Esophagus squamous epithelium (tissue), 4 donors: ENCODE measurements around the gene GJA9.
A peak's percentile ranks its signal among the peaks of the same experiment; 100 is the strongest.

Source experiments
- POLR2A ChIP-seq, 4 donors: fragments of 450-650 bp; IDR thresholded peaks; one replicate each; pipeline ENCODE4 v1.6.1; 2017; ENCODE audit warnings: antibody characterized with exemption in 4 of 4, mild to moderate bottlenecking in 4 of 4, moderate library complexity in 3 of 4
- TF ChIP-seq, protein P1 (sequence below), 6 experiments: fragments of 450-650 bp in 4 of 6; fragments of 200-600 bp in 2 of 6; sonication (generic) in 2 of 6; IDR thresholded peaks; one replicate each; pipeline ENCODE4 v1.5.1; 2016 to 2019; ENCODE audit warnings: antibody characterized with exemption in 6 of 6, mild to moderate bottlenecking in 4 of 6, moderate library complexity in 4 of 6

DNA sequence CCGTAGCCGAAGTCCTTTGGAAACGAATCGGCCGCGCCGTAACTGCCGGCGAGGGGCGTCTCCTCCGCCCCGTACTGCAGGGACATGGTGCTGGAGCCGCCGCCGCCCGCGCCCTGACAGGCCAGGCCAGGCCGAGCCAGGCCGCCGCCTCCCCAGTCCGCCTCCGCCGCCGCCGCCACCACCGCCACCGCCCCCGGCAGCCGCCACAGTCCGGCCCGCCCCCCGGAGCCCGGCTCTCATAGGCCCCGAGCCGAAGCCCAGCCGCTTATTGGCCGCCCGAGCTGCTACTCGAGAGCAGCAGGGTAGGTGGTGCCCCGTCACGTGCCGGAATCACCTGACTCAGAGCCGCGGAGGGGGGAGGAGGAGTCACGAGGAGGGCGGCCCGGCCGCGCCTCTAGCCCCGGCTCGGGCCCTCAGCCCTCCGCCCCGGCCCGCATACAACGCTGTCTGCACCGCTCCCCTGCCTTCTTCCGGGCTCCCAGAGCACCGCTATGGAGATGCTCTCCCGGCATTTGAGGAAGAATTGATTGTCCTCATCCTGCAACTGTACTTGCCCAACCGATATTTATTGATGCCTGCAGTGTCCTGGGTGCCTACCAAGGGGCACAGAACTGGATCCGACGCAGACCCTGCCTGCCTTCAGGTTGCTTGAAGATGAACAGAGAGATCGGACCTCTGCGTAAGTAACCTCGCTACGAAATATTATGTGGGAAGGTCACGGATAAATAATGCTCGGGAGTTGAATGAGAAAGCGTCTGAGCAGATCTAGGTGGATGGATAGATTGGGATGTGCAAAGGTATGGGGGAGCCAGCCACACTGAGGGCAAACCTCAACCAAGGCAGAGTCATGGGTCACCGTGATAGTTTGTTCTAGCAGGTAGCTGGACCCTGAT lies 21.6 kb downstream of the GJA9 start, which contains the start of gene RRAGC:
- TF ChIP-seq, protein P1, sequence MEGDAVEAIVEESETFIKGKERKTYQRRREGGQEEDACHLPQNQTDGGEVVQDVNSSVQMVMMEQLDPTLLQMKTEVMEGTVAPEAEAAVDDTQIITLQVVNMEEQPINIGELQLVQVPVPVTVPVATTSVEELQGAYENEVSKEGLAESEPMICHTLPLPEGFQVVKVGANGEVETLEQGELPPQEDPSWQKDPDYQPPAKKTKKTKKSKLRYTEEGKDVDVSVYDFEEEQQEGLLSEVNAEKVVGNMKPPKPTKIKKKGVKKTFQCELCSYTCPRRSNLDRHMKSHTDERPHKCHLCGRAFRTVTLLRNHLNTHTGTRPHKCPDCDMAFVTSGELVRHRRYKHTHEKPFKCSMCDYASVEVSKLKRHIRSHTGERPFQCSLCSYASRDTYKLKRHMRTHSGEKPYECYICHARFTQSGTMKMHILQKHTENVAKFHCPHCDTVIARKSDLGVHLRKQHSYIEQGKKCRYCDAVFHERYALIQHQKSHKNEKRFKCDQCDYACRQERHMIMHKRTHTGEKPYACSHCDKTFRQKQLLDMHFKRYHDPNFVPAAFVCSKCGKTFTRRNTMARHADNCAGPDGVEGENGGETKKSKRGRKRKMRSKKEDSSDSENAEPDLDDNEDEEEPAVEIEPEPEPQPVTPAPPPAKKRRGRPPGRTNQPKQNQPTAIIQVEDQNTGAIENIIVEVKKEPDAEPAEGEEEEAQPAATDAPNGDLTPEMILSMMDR (IDR thresholded peaks at IDR 0.05) = peak in 2 of 6 experiments; percentile 2 to 24
- peak in 2 of 4 donors; percentile 57 to 71 for TF ChIP-seq POLR2A (IDR thresholded peaks at IDR 0.05)
